HL-60 (cell line): Measurements from ENCODE around the gene LRSAM1.

Experiments used
- DNase-seq, 2 experiments: peaks; one replicate each; pipeline ENCODE4 v3.0.0-alpha.2; 2010 to 2020; ENCODE audit warnings: low read depth in 1 of 2, low spot score in 1 of 2
- H3K27ac ChIP-seq: fragments of 250-450 bp; sonication (Bioruptor Pico); replicated peaks from 2 replicates; pipeline ENCODE4 v1.5.1; 2020; ENCODE audit warnings: mild to moderate bottlenecking, moderate library complexity
- H3K27me3 ChIP-seq: fragments of 250-450 bp; sonication (Bioruptor Pico); 2 replicates; pipeline ENCODE4 v1.5.1; 2021; ENCODE audit warnings: mild to moderate bottlenecking, moderate library complexity; ENCODE audit not compliant: insufficient read depth, poor library complexity, severe bottlenecking
- H3K4me3 ChIP-seq: replicated peaks from 2 replicates; pipeline ENCODE4 v1.5.1; 2011; ENCODE audit warnings: mild to moderate bottlenecking, control low read depth, low read length; ENCODE audit not compliant: insufficient read depth
- CTCF ChIP-seq: IDR thresholded peaks from one replicate; pipeline ENCODE4 v1.5.1; 2011; ENCODE audit warnings: low read length, control low read depth, inconsistent platforms; ENCODE audit not compliant: insufficient read depth
- GABPA ChIP-seq: IDR thresholded peaks from 2 replicates; pipeline ENCODE4 v1.6.1; 2012; ENCODE audit warnings: low read depth
- POLR2AphosphoS5 ChIP-seq: IDR thresholded peaks from 2 replicates; pipeline ENCODE4 v1.6.1; 2012; ENCODE audit warnings: low read depth
- REST ChIP-seq: IDR thresholded peaks from 2 replicates; pipeline ENCODE4 v1.6.1; 2012; ENCODE audit warnings: low read depth; ENCODE audit not compliant: insufficient replicate concordance
- SPI1 ChIP-seq: IDR thresholded peaks from 2 replicates; pipeline ENCODE4 v1.6.1; 2012; ENCODE audit warnings: low read depth, mild to moderate bottlenecking, borderline replicate concordance

Gene LRSAM1

GRCh38 chr9:127424676-127424999, 26.7 kb upstream of the LRSAM1 start:
- peak in 1 of 2 experiments; percentile 37 for DNase-seq
- Histone ChIP-seq H3K27me3 (no peaks in the 10 kb centered on the region), H3K27ac (peak overlapping the region; percentile 73), H3K4me3 (peak overlapping the region; percentile 81)
- TF ChIP-seq POLR2AphosphoS5: no peak
- TF ChIP-seq SPI1: no peak
- no peak for TF ChIP-seq CTCF
- TF ChIP-seq REST: no peak
- TF ChIP-seq GABPA: no peak

- no peaks in the 10 kb centered on the region for H3K27me3 ChIP-seq
- H3K27ac ChIP-seq: no peak overlapping the region
- no peak for TF ChIP-seq POLR2AphosphoS5
- no peak for TF ChIP-seq SPI1
- no peak for TF ChIP-seq CTCF
- TF ChIP-seq REST: no peak
- no peak for TF ChIP-seq GABPA
- DNase-seq: no peak
- no peak overlapping the region for H3K4me3 ChIP-seq
Measured at GRCh38 chr9:127426756-127427155, 24.6 kb upstream of the LRSAM1 start.

- DNase-seq: no peak
- TF ChIP-seq POLR2AphosphoS5: no peak
- TF ChIP-seq GABPA: no peak
- TF ChIP-seq SPI1: no peak
- Histone ChIP-seq H3K27ac (no peak overlapping the region), H3K4me3 (no peak overlapping the region), H3K27me3 (no peaks in the 10 kb centered on the region)
Measured at GRCh38 chr9:127428348-127428747, 23.0 kb upstream of the LRSAM1 start.

- Histone ChIP-seq H3K27me3 (no peaks in the 10 kb centered on the region), H3K27ac (no peak overlapping the region), H3K4me3 (no peak overlapping the region)
- no peak for TF ChIP-seq REST
- no peak for TF ChIP-seq POLR2AphosphoS5
- TF ChIP-seq SPI1: no peak
- no peak for TF ChIP-seq CTCF
- no peak for TF ChIP-seq GABPA
- no peak for DNase-seq
Measured at GRCh38 chr9:127430415-127430814, 20.9 kb upstream of the LRSAM1 start.
